ENCODE measurements around the gene RASGRF2. TPM values are rescaled to one million over a fixed set of nuclear protein-coding genes. Genes with fewer than 3 reads are reported as not detected.

RASGRF2 gene
- total and polyA plus RNA-seq, 9 of the 15 experiments (the other 6 are each of a cell fraction or from before 2014, with no cell fraction given) = 0.01 to 0.22 (median 0.08) TPM; not detected in 2

- no peak for TF ChIP-seq TSHZ1 (CRISPR knock-in tag; IDR thresholded peaks at IDR 0.05)
- TF ChIP-seq ARNT (IDR thresholded peaks at IDR 0.05) = no peak
- 0 out of 4 replicates have a peak, but pooled peaks of 1 of the 2 experiments have one; percentile 45 for TF ChIP-seq FOXK2 (conservative IDR thresholded peaks at IDR 0.05 in 1 of 2, IDR thresholded peaks at IDR 0.05 in 1 of 2; ENCODE audit: low read depth in 2 of 2)
- no peak for TF ChIP-seq PCBP2 (IDR thresholded peaks at IDR 0.05; ENCODE audit: low read depth, low read length, poor library complexity, severe bottlenecking)
- no peak for TF ChIP-seq TRIM28 (IDR thresholded peaks at IDR 0.05)
- no peak for TF ChIP-seq ZNF318 (IDR thresholded peaks at IDR 0.05; ENCODE audit: borderline replicate concordance in 1 of 2, low read depth in 1 of 2)
- no peak for TF ChIP-seq GABPB2 (CRISPR knock-in tag; conservative IDR thresholded peaks at IDR 0.05)
- TF ChIP-seq MAX (CRISPR knock-in tag; IDR thresholded peaks at IDR 0.05) = peak; percentile 27; the same call in 1 of the 2 replicates
- no peak for TF ChIP-seq MTA2 (IDR thresholded peaks at IDR 0.05; ENCODE audit: low read depth)
- no peak for TF ChIP-seq ZNF75A (CRISPR knock-in tag; IDR thresholded peaks at IDR 0.05)
- no peak for TF ChIP-seq CBX2 (IDR thresholded peaks at IDR 0.05; ENCODE audit: insufficient read depth, low read length, poor library complexity, severe bottlenecking)
- no peak for TF ChIP-seq ELF4 (CRISPR knock-in tag; IDR thresholded peaks at IDR 0.05)
- TF ChIP-seq GABPA (tag; conservative IDR thresholded peaks at IDR 0.05; ENCODE audit: low read depth) = no peak
- TF ChIP-seq FOXO4 (CRISPR knock-in tag; IDR thresholded peaks at IDR 0.05) = no peak
Observed at GRCh38 chr5:81194633-81195334, 234.6 kb downstream of the RASGRF2 start (continued).

Data from K562 (cell line).